HG03520 (cell line): ENCODE data around the gene NDUFS7.
"Not testable (repeated sequence)": the region's sequence is repeated elsewhere in the genome, so short reads cannot be mapped to it uniquely, and the experiment has no call there.

Source experiments
- ATAC-seq: cut with Tn5 transposase; IDR thresholded peaks from one replicate; pipeline ENCODE4 v1.9.1; 2021; ENCODE audit warnings: mild to moderate bottlenecking, moderate library complexity; ENCODE audit not compliant: unreplicated experiment

The NDUFS7 gene

DNA sequence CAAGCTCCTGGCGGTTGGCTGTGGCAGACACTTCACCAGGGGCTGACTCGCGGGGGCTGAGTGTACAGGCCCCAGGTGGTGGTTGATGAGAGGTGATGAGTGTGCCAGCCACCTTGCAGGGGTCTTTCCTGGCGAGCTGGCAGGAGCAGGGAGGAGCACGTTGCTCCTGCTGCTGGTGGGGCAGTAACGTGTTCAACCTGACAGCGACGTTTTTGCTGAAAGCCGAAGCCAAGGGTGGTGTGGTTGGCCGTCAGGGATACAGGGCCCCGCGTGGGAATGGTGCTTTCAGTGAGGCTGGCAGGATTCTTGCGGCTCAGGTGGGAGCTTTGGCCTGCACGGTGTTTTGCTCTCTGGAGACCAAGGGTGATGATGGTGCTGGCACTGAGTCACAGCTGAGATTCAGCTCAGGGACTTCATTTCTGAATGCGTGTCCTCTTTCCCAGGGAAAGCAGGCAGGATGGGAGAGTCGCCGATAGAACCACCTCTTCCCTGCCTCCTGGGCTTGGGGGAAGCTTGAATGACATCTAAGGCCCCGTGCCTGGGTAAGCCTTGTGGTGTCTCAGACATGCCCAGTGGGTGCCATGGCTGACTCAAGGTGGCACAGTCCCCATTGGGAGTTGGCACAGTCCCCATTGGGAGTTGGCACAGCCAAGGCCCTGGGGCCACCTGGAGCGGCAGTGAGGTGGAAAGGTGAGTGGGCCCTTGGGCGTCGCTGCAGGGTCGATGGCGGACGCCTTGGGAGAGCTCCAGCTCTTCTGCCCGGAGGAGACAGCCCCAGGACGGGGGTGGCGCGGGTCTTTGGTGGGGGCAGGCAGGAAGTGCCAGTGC is 32.5 kb downstream of the NDUFS7 start:
- ATAC-seq = no peak

DNA sequence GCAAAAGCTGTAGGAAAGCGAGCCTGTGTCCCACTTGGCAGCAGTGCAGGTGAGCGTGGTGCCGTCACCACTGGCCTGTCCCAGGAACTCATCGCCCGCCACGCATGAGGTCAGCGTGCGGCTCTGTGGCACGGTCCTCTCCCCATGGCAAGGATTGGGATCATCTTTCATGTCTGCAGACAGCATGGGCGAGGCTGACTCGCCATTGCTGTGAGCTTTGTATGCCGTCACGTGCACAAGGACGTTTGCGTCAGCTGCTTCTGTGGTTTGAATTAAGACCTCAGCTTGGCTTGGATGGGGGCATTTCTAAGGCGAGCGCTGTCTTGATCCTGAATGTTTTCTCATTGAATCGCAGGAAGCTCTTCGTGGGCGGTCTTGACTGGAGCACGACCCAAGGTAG is 33.4 kb downstream of the NDUFS7 start:
- ATAC-seq = no peak

DNA sequence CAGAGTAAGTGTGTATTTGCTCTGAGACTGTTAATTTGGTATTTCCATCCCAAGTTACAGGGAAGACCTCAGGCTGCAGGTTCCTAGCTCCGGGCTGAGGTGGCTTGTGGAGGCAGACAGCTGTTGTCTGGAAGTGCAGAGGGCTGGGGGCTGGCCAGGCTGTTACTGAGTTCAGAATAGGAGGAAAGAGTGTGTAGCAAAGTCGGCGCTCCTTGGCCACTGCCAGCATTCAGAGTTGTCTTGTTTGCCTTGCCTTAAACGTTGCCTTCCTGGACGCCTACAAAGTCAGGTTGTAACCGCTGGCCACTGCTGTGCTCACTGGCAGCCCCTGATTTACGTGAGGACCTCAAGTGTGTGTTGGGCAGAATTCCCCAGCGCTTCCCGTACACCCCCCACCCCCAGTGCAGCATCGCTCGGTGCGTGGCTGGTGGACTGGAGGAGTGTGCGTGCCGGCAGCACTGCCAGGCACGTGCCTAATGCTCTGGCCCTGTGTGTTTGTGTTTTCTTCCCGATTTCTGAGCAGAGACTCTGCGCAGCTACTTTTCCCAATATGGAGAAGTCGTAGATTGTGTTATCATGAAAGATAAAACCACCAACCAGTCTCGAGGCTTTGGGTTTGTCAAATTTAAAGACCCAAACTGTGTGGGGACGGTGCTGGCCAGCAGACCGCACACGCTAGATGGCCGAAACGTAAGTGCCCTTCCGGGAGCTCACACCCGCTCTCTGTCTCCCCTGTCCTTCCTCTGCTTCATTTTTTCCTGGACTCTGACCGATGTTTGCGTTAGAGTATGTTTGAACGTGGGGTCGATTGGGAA is 34.2 kb downstream of the NDUFS7 start:
- no peak for ATAC-seq

DNA sequence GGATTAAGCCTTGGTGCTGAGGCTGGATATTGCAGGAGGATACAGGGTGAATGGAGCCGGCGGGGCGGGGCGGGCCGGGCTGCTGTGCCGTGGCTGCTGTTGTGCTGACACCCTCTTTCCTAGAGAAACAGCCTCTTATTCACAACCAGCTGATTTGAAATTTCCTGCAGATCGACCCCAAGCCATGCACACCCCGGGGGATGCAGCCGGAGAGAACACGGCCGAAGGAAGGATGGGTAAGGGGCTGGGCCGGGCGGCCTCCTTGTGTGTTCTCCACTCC is 34.7 kb downstream of the NDUFS7 start:
- no peak for ATAC-seq

DNA sequence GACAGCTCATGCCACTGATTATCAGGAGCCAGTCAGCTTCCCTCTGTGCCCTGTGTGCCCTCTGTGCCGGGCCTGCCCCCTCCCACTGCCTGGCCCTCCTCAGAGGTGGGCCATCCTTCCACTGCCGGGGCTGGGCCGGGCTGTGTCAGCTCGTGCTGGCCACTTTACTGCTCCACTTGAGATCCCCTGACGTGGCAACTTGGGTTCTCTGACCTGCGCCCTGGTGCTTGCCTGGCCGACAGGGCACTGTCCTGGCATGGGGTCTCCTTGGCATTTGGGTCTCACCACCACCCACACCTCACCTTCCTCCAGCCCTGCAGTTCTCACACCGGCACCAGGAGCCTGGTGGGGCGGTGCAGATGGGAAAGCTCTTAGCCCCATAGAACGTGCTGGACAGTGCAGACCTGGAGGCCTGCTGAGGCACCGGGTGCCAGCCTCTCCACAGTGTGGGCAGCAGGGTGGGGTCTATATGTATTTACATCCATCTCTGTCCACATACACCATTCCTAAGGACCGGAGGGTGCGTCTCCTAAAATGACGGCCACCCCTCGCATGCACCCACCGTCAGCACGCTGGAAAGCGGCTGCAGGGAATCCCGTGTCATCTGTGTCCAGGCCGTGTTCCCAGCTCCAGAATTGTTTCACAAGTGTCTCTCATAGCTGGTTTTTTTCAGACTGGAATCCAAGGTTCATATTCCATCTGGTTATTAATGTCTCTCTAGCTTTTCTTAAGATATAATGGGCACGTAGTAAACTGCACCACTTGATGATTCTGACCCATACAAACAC is 35.4 kb downstream of the NDUFS7 start:
- ATAC-seq = no peak

DNA sequence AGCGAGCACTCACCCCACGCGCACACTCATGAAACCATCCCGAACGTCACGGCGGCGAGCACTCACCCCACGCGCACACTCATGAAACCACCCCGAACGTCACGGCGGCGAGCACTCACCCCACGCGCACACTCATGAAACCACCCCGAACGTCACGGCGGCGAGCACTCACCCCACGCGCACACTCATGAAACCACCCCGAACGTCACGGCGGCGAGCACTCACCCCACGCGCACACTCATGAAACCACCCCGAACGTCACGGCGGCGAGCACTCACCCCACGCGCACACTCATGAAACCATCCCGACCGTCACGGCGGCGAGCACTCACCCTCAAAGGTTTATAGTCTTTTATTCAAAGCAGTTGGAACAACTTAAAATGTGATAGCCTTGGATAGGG is 36.4 kb downstream of the NDUFS7 start:
- not testable (repeated sequence) for ATAC-seq

DNA sequence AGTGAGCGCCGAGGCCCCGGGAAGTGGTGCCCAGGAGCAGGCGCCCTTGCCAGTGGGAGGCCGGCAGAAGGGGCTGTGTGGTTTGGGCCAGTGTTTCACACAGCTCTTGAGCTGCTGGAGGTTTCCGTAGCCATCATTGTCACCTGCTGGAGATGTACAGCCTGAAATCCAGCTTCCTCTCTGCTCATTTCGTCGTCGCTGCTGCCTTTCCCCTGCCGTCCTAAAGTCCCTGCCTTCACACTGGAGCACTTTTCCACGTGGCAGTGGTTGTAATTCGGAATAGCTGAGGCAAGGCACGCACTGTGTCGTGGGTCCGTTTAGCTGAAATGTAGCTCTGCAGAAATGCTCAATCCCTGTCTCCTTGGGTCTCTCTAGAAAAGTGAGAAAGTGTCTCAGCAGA is 36.9 kb downstream of the NDUFS7 start:
- ATAC-seq = no peak

DNA sequence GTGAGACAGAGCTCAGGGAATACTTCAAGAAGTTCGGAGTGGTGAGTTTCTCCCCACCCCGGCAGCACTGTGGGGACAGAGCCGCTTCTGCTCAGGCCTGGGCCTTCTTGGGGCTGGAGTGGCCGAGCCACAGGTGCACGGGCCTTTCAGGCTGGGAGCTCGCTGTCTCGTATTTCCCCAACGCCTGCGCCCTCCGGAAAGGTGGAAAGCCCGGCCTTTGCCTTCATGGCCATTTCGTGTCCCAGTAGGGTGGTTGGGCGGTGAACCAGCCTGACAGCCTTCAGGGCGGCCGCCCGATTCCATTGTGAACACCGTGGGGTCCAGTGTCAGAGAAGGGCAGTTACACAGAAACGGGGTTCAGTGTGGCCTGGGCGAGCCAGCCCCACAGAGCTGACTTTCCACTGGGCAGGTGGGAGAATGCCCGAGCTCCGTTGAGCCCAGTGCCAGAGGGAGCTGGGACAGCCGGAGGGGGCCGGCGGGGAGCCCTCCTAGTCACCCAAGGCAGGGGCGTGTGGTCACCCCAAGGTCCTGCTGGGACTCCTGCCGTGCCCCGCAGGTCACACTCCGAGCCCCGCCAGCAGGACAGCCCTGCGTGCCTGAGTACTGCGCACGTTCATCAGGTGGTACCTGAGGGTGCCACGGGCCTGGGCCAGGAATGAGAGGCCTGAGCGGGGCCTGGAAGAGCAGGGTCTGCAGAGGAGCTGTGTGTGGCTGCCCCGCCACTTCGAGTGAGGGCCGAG is 37.7 kb downstream of the NDUFS7 start:
- no peak for ATAC-seq

DNA sequence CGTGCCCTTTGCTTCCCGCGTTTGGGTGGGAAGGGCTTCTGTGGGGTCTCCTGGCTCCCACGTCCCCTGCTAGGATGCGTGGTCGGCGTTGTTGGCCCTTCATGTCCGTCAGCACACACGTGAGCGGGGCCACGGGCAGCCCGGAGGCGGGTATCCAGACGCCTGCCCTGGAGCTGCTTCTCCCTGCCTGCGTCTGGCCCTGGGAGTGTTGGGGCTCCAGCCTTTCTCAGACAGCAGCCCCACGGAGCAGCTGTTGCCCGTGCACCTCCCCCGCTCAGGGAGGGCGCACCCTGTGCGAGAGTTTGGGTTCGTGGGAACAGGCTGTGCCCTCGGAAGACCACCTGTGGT is 38.2 kb downstream of the NDUFS7 start:
- ATAC-seq = no peak

DNA sequence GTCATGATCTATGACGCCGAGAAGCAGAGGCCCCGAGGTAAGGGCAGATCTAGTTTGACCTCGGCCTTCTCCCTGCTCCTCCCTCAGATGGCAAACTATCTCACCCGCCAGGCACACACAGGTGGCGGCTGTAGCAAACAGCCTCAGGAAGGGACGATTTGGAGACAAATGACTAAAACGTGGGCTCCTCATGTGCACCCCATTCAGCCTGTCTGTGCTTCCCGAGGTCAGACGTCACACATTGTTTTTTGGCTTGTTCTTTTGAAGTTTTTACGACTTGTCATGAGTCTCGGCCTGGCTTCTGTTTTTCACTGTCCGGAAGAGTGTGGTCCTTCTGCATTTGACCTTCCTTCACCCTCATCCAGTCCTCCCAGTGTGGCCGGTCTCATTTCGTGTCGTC is 38.7 kb downstream of the NDUFS7 start:
- ATAC-seq = no peak

DNA sequence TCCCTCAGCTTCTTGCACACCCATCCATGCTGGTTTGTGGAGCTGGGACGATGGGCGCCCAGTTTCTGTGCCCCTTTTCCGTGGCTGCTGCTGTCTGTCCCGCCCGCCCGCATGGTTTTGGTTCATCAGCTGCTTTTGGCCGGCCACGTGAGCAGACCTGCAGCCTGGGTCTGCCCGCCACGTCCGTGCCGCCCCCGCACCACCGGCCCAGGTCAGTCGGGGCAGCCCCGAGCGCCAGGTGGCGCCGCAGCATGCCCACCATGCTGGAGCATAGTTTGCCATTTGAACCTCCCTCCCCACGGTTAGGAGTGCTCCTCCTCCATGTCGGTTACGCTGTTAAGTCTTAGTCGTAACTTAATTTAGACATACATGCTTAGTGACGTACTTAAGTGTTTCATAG is 39.2 kb downstream of the NDUFS7 start:
- no peak for ATAC-seq

DNA sequence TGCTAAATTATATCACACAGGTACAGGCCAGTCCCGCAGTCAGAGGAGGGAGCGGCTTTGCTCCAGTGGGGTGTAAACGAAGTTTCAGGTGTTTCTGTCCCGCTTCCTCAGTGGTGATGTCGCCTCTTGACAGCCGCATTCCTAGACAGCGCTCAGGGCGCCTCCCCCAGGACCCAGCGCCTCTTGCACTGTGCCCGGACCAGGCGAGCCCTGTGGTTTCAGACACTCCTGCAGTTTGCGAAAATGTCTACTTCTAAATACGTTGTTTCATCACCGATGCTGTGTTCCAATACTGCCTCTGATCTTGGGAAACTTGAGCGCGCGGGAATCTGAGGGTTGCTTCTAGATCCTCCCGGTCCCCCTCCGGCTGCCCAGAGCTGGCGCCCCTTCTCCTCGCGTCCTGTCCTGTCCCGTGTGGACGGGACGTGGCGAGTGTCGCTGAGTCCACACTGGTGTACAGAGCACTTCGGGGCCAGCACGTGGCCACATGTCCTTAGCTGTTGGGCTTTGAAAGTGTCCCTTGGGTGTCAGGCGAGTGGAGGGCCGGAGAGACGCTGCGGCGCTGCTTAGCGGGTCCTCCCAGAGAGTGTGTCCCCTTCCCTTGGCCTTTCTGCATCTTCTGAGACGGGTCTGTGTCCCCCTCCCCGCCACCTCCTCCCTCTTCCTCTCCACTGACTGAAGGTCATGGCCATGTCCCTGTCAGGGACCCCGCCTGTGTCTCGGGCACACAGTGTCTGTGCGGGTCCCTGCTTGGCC is 39.9 kb downstream of the NDUFS7 start:
- ATAC-seq = no peak

DNA sequence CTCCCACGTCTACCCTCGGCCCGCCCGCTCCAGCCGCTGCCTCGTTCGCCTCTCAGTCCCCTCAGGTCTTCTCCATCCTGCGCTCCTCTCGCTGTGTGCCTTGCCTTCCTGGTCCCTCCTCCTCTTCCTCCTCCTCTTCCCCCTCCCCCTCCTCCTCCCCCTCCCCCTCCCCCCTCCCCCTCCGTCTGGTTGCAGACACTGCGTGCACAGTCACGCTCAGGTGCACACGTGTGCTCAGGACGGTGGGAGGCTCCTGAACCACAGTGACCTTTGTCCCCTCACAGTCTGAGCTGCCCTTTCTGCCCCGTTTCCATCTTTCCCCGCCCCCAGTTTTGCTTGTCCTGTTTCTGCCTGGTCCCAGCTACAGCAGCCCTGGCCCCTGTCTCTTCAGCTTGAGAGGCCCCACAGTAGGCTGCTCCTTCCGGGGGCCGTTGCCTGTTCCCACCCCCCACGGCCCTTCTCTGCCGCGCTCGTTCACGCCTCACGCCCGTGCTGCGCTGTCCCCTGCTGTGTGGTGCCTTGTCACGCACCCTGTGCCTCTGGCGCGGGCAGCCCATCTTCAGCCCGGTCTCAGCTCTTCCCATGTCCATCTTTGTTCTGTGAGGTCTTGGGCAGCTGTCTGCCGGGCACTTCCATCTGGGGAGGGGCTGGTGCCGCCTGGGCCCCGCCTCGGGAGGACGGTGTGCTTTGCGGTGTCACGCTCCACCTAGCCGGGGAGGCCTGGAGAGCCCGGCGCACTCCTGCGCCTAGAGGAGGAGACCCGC is 40.7 kb downstream of the NDUFS7 start:
- ATAC-seq = no peak

DNA sequence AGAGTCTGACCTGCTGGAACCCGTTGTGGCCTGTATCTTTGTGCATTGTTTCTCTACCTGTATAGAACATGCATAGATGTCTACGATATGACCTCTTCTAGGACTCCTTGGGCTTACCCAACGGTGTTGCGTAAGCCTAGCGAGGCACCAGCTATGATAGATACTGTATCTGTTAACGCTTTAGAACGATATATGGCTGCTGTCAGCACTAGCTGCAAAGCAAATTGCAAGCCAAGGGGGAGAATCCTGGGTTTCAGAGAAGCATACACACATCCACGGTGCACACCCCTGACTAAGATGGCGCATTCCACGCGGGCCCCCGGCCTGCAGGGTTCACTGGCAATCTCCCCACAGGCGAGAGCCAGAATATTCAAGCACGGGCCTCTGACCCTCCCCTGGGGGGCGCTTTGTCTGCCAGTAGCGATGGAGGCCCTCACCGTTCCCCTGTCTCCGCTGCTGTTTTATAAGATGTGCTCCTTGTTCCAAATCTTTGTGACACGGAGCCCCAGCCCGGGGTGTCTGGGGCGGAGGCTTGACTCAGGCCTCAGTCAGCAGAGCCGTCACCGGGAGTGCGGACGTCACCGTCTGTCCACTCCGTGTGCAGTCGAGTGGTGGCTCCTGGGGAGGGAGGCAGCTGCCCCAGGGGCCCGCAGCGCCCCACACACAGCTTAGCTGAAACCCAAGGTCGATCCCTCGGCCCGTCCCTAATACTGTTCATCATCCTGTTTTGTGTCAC is 41.6 kb downstream of the NDUFS7 start:
- no peak for ATAC-seq

DNA sequence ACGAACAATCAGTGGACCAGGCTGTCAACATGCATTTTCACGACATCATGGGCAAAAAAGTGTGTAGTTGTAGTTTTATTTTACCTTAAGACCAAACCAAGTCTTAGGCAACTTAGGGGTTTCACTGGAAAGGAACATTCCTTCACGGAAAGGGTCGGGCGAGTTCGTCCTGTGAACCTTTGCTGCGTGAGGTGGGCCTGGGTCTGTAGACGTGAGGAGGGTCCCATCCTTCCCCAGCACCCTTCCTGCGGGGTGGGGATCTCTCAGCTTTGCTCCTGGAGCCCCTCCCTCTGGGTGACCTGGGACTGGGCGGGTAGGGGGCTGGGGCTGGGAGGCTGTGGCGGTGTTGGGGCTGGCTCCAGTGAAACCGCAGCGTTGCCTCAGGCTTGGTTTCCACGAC is 42.2 kb downstream of the NDUFS7 start:
- ATAC-seq = no peak

DNA sequence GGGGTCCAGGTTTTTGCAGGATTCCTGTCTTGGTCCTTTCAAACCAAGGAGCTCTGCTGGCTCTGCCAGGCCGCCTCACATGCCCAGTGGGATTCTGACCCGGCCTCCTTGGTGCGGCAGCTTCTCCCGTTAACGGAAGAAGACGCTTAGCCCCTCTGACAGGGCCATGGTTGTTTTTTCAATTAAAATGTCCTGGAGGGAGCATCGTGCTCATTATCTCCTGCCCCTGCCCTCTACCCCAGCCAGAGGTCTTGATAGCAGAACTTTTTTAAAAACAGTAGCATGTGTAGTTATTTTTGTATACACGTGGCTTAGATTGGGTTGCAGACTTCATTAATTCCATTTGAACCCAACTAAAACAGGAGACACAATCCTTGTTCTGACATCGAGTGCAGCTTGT is 43.0 kb downstream of the NDUFS7 start:
- no peak for ATAC-seq

DNA sequence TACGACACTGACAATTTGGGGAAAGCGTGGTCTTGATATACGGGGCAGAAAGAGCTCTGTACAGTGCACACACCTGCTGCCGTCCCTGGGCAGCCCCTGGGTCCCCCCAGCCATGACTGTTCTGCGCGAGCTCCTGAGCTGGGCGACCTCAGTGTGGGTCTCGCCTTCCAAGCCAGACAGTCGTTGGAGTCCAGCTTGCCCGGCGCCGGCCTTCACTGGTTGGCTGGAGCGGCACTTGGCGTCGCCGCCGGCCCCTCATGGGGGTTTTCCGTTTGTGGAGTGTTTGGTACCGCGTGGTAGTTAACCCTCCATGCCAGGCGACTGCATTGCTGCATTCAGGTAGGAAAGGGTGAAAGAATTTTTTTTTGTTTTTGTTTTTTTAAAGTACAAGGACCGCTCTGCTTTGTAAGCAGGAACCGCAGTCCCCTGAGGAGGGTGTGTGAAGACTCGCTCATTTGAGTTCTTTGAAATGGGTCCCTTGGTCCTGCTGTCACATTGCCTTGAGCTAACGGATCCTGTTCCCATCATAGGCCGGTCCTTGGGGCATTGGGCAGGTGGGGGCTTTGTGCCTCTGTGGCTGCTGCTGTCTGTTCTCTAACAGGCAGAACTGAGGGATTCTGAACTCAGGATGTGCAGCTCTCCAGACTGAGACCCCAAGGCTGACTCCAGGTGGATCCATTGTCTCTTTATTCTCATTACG is 43.7 kb downstream of the NDUFS7 start:
- no peak for ATAC-seq

DNA sequence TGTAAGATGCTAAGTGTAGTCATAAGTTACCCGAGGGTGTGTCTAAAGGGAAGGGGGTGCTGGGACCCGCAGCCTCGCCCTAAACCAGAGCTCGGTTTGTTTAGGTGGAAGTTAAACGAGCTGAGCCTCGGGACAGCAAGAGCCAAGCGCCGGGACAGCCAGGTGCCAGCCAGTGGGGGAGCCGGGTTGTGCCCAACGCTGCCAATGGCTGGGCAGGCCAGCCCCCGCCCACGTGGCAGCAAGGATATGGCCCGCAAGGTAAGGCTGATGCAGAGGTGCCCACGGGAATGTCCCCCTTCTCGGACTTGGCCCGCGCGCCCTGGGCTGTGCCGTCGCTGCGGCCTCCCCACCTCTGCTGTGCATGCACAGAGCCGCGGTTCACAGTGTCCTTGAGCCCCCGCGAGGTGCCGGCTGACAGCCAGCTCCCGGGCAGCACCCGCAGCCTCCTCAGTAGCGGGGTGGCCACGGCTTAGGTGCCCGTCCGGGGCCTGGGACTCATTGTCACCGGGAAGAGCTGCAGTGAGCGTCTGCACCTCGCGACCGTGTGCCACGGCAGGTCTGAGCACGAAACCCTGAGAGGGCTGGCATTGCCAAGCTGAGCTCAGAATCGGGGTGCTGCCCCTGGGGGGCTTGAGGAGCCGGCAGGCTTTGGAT is 45.2 kb downstream of the NDUFS7 start:
- no peak for ATAC-seq
